GM18526 (cell line): Measurements from ENCODE around the gene TNMD.

Experiments
- POLR2A ChIP-seq: IDR thresholded peaks from 3 replicates; pipeline ENCODE4 v1.6.1; 2011; ENCODE audit not compliant: insufficient read length; ENCODE audit errors: extremely low read depth

The TNMD gene

GRCh38 chrX:100584611-100585010 is at the start of gene TNMD:
TNMD (plus strand) TSS chrX:100584936; CDS start chrX:100585019, 83 bp downstream.
- no peak for TF ChIP-seq POLR2A

- TF ChIP-seq POLR2A: no peak
Measured at GRCh38 chrX:100586747-100587146, 2.0 kb downstream of the TNMD start.

DNA sequence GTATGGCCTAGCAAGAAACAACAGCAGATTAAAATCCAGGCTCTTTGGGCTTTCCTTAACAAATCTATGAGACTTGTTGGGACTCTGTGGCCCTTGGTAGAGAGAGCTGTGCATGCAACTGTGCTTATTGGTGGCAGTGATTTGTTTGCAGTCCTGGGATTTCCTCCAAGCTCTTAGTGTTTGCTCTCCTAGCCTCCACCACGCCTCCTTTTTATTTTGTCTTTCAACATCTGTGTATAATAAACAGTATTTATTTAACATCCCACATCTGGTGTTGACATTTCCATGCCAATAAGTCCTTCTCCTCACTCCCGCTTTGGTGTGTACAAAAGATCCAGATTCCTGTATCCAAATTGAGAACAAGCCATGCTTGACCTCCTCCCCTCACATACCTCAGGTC is 3.1 kb downstream of the TNMD start:
- no peak for TF ChIP-seq POLR2A

- no peak for TF ChIP-seq POLR2A
Measured at GRCh38 chrX:100591256-100592051, 6.7 kb downstream of the TNMD start.

GRCh38 chrX:100593126-100593525 is 8.4 kb downstream of the TNMD start:
- TF ChIP-seq POLR2A: no peak

DNA sequence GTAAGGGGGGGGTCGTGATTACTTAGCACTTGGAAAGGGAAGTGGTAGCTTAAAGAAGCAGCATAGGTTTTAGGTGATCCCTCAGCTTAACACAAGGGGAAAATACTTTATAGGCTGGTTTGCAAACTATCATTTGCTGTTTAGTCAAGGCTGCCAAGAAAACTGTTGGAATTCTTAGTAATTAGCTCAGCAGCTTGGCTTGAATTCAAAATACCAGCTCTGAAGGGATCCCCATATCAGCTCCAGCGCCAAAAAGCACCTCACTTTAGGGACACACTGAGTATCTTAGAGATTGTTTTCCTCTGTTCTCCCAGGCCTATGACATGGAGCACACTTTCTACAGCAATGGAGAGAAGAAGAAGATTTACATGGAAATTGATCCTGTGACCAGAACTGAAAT is 8.8 kb downstream of the TNMD start:
- no peak for TF ChIP-seq POLR2A

- no peak for TF ChIP-seq POLR2A
Measured at GRCh38 chrX:100596601-100597000, 11.9 kb downstream of the TNMD start.

DNA sequence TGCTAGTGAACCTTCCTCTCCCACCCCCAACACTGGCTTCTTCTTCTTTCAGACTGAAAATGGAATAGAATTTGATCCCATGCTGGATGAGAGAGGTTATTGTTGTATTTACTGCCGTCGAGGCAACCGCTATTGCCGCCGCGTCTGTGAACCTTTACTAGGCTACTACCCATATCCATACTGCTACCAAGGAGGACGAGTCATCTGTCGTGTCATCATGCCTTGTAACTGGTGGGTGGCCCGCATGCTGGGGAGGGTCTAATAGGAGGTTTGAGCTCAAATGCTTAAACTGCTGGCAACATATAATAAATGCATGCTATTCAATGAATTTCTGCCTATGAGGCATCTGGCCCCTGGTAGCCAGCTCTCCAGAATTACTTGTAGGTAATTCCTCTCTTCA is 14.7 kb downstream of the TNMD start:
- TF ChIP-seq POLR2A: no peak

GRCh38 chrX:100600340-100600739 is 15.6 kb downstream of the TNMD start:
- no peak for TF ChIP-seq POLR2A

DNA sequence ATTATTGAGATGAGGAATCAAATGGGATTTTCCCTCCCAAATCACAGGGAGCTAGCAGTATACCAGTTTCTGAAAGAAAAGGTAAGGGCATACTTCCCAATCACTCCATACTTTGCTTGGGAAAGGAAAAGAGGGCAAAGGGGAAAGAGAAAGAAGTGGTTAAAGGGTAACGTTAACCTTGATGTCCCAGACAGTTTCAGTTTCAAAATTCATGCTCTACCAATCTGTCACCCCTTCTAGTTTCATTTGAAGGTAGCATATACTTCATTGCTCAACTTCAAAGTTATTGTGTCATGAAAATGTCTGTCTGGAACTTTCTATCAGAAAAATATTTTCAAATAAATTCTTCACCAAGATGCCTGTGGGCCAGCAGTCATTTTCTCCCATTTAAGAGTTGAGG is 16.0 kb downstream of the TNMD start:
- TF ChIP-seq POLR2A: no peak

GRCh38 chrX:100606753-100607152 is 22.0 kb downstream of the TNMD start:
- no peak for TF ChIP-seq POLR2A

DNA sequence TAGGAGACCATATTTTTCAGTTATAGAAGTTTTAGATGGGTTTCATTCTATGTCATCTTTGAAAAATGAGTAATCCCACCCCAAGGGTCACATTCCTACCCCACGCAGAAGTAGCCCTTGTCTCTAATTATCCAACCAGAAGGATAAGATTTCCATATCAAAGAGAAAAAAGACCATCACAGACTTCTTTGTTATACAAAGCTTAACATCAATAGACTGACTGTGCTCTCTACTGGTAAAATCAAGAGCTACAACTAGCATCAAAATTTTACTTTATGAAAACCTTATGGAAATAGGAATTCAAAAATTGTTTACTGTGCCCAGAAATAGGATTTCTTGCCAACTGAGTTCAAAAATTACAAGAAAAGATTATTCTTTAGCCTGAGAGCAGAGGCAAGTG is 24.9 kb downstream of the TNMD start:
- TF ChIP-seq POLR2A: no peak

DNA sequence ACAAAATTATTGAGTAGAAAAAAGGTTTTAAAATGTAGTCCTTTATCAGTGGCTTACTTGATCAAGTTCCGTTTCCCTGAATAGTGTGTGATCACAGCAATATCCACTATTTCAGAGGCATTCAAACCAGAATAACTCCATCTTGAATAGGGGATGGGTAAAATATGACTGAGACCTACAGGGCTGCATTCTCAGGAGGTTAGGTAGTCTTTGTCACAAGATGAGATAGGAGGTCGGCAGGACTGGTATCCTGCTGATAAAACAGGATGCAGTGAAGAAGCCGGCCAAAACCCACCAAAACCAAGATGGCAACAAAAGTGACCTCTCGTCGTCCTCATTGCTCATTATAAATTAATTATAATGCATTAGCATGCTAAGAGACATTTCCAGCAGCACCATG is 27.2 kb downstream of the TNMD start:
- TF ChIP-seq POLR2A: no peak

DNA sequence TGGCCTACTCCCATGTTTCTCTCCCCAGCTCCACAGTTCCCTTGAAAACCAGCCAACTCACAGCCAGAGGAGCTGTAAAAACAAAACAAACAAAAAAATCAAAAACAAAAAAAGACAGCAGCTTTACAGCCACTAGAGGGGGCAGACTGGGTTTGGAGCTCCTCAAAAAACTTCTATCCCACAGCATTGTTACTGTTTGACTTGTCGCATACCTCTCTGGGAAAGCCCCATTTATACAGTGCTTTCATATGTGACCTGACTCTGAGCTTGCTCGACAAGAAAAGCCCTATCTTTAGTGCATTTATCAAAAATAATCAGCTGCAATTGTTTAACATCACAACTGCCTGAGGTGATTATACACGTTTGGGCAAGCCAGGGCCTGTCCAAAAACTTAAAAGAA is 30.3 kb downstream of the TNMD start:
- TF ChIP-seq POLR2A: no peak

DNA sequence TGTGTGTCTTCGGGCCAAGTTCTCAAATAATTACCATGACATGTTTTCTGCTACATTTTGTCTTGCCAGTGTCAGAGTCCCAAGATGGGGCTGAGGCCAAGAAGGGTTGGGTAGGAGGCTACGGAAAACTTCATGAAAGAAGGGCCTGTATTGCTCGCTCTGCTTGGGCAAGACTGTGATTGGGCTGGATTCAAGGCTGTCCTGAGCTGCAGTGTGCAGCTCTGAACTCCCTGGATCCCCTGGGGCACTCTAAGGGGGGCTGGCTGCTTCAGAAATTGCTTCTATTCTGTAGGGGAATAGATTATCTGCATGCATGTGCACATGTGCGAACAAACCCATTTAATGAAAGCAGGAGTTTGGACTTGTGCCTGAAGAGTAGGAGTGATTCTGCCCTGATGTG is 38.3 kb downstream of the TNMD start:
- no peak for TF ChIP-seq POLR2A

GRCh38 chrX:100625985-100626491 is 41.3 kb downstream of the TNMD start:
- TF ChIP-seq POLR2A: no peak

GRCh38 chrX:100635040-100635439 is 50.3 kb downstream of the TNMD start:
- TF ChIP-seq POLR2A: no peak
